Kidney (tissue), 22 donors: ENCODE measurements around the gene PHYHIPL. TPM values are rescaled to one million over a fixed set of nuclear protein-coding genes. Genes with fewer than 3 reads are reported as not detected.

ENCODE experiments used
- DNase-seq, 5 donors: peaks; one replicate each; pipeline ENCODE4 v3.0.0-alpha.2; 2013 to 2020
- FAIRE-seq: peaks from 2 replicates; lab custom pipeline; 2012; peaks lifted over from hg19 to GRCh38; lab: Jason Lieb, UNC
- H3K27ac ChIP-seq, 2 donors: one replicate each; pipeline ENCODE4 v1.7.0; 2013; ENCODE audit warnings: low read depth in 2 of 2, low read length in 2 of 2, inconsistent platforms in 1 of 2
- H3K27me3 ChIP-seq: one replicate; pipeline ENCODE4 v1.7.1; 2013; ENCODE audit warnings: low read length, inconsistent platforms; ENCODE audit not compliant: control insufficient read depth, insufficient read depth
- H3K36me3 ChIP-seq, 3 donors: one replicate each; pipeline versions ENCODE4 v1.7.0 to v1.7.1; 2013; ENCODE audit warnings: low read length in 3 of 3, control low read depth in 1 of 3, inconsistent platforms in 1 of 3; ENCODE audit not compliant: insufficient read depth in 3 of 3, control insufficient read depth in 2 of 3
- H3K4me1 ChIP-seq, 3 donors: one replicate each; pipeline versions ENCODE4 v1.7.0 to v1.7.1; 2013; ENCODE audit warnings: low read length in 3 of 3, inconsistent platforms in 1 of 3, low read depth in 1 of 3; ENCODE audit not compliant: control insufficient read depth in 2 of 3, insufficient read depth in 2 of 3
- H3K4me3 ChIP-seq, 3 donors: one replicate each; pipeline versions ENCODE4 v1.7.0 to v1.8.1; 2013; ENCODE audit warnings: low read length in 3 of 3, control low read depth in 1 of 3, inconsistent platforms in 1 of 3
- H3K9ac ChIP-seq, 3 donors: one replicate each; pipeline versions ENCODE4 v1.7.0 to v1.7.1; 2013; ENCODE audit warnings: low read length in 3 of 3, control low read depth in 1 of 3, inconsistent platforms in 1 of 3
- H3K9me3 ChIP-seq, 3 donors: one replicate each; pipeline versions ENCODE4 v1.7.0 to v1.7.1; 2013; ENCODE audit warnings: low read length in 3 of 3, control low read depth in 1 of 3, inconsistent platforms in 1 of 3; ENCODE audit not compliant: control insufficient read depth in 2 of 3, insufficient read depth in 1 of 3
- intact Hi-C: fragments of 100-400 bp; cut with DNase I; formaldehyde crosslinking; loops from one replicate; pipeline ENCODE4 v1.11.1; 2022
- long read RNA-seq, 10 donors: library from polyadenylated mRNA in 1 of 10; unstranded in 1 of 10; transcript quantifications; one replicate each; pipeline ENCODE4 v2.0.0 and lab custom pipeline, GENCODE V29; 2021 to 2026
- polyA plus RNA-seq: library from polyadenylated mRNA; stranded (reverse); fragments of 350-450 nt; fragmentation: Illumina TruSeq; extraction: RNeasy Lipid Tissue Mini Kit (QIAGEN cat#74804); gene quantifications from one replicate; pipeline ENCODE4 v1.2.3, GENCODE V29; 2014; ENCODE audit warnings: low read depth, low replicate concordance; ENCODE audit not compliant: insufficient read depth
- total RNA-seq: library from RNA; stranded (reverse); fragmentation: NEBNext Ultra II Directional; extraction: Animal tissue kit (Norgen Biotek cat#: 25700); gene quantifications from one replicate; pipeline ENCODE4 v1.2.1, GENCODE V29; 2021
- TF ChIP-seq, protein P1 (sequence below): IDR thresholded peaks from 3 replicates; pipeline ENCODE4 v1.5.1; 2012; ENCODE audit warnings: mild to moderate bottlenecking, moderate library complexity, borderline replicate concordance; ENCODE audit not compliant: insufficient read depth; ENCODE audit errors: extremely low read depth
- donor health status: control.
- donor health status: control.
- donor health status: control.
- donor health status: control.
- donor health status: control.
- donor health status: DM: yes; HTN: yes; CAD: no.
- donor health status: Normal renal cell carcinoma (clear cell type).

PHYHIPL gene
- total RNA-seq (12.0 TPM), polyA plus RNA-seq (19.2 TPM)
- long read RNA-seq, donor 1, partial matches to known transcripts: 0 of 2 reads
- long read RNA-seq, donor 1, other reads (novel, unspliced or antisense): 0 of 2 reads
- long read RNA-seq, donor 2, partial matches to known transcripts: 0 of 4 reads
- long read RNA-seq, donor 2, other reads (novel, unspliced or antisense): 0 of 4 reads
- long read RNA-seq, donor 3, partial matches to known transcripts: 0 of 2 reads
- long read RNA-seq, donor 3, other reads (novel, unspliced or antisense): 0 of 2 reads
- long read RNA-seq, donor 4, partial matches to known transcripts: 0 of 3 reads
- long read RNA-seq, donor 4, other reads (novel, unspliced or antisense): 0 of 3 reads
- long read RNA-seq, donor 5: 0 reads
- long read RNA-seq, donor 6, partial matches to known transcripts: 0 of 3 reads
- long read RNA-seq, donor 6, other reads (novel, unspliced or antisense): 0 of 3 reads
- long read RNA-seq, donor 7, transcript PHYHIPL-202 (5 exons, 3,578 nt): major isoform, 16 of 19 reads
- long read RNA-seq, donor 7, partial matches to known transcripts: 2 of 19 reads
- long read RNA-seq, donor 7, other reads (novel, unspliced or antisense): 1 of 19 reads
- long read RNA-seq, donor 8, transcript PHYHIPL-202 (5 exons, 3,578 nt): major isoform, 5 of 5 reads
- long read RNA-seq, donor 8, partial matches to known transcripts: 0 of 5 reads
- long read RNA-seq, donor 8, other reads (novel, unspliced or antisense): 0 of 5 reads
- long read RNA-seq, donor 9, partial matches to known transcripts: 0 of 3 reads
- long read RNA-seq, donor 9, other reads (novel, unspliced or antisense): 0 of 3 reads
- long read RNA-seq, donor 10, transcript PHYHIPL-202 (5 exons, 3,578 nt): major isoform, 6 of 6 reads
- long read RNA-seq, donor 10, partial matches to known transcripts: 0 of 6 reads
- long read RNA-seq, donor 10, other reads (novel, unspliced or antisense): 0 of 6 reads

- intact Hi-C loops: loop anchor here (10.0 kb wide), 1 partner anchor 232 kb away; no protein-coding TSS in a partner anchor
- peak within 1 kb of the TSS; percentile 59 to 86 (median 63) for H3K4me3 ChIP-seq
- H3K9ac ChIP-seq: peak within 1 kb of the TSS; percentile 13 to 82 (median 40)
- peak within 1 kb of the TSS; percentile 70 to 83 for H3K27ac ChIP-seq
- H3K4me1 ChIP-seq: peaks cover 0 to 4% (median 0%) of the 10 kb centered on the region in 3 donors
- no peaks in the 10 kb centered on the region for H3K36me3 ChIP-seq
- FAIRE-seq (no peak), DNase-seq (peak; percentile 62 to 77 (median 72))
- no peaks in the 10 kb centered on the region for H3K9me3 ChIP-seq
- H3K27me3 ChIP-seq: peaks cover 5% of the 10 kb centered on the region
- TF ChIP-seq, protein P1, sequence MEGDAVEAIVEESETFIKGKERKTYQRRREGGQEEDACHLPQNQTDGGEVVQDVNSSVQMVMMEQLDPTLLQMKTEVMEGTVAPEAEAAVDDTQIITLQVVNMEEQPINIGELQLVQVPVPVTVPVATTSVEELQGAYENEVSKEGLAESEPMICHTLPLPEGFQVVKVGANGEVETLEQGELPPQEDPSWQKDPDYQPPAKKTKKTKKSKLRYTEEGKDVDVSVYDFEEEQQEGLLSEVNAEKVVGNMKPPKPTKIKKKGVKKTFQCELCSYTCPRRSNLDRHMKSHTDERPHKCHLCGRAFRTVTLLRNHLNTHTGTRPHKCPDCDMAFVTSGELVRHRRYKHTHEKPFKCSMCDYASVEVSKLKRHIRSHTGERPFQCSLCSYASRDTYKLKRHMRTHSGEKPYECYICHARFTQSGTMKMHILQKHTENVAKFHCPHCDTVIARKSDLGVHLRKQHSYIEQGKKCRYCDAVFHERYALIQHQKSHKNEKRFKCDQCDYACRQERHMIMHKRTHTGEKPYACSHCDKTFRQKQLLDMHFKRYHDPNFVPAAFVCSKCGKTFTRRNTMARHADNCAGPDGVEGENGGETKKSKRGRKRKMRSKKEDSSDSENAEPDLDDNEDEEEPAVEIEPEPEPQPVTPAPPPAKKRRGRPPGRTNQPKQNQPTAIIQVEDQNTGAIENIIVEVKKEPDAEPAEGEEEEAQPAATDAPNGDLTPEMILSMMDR: no peak
Measured at GRCh38 chr10:59176241-59177030, at the start of gene PHYHIPL. TSS of gene PHYHIPL (plus strand) at chr10:59176643. CDS start at chr10:59176854, 211 bp downstream.

- intact Hi-C loops: no loop called here
- H3K9me3 ChIP-seq: no peaks in the 10 kb centered on the region
- H3K36me3 ChIP-seq: no peaks in the 10 kb centered on the region
- H3K9ac ChIP-seq: no peak overlapping the region
- no peak overlapping the region for H3K27ac ChIP-seq
- H3K4me3 ChIP-seq: no peak overlapping the region
- FAIRE-seq (no peak), DNase-seq (no peak)
- TF ChIP-seq, protein P1: no peak
- H3K27me3 ChIP-seq: no peaks in the 10 kb centered on the region
- no peaks in the 10 kb centered on the region for H3K4me1 ChIP-seq
Measured at GRCh38 chr10:59126991-59127390, 49.5 kb upstream of the PHYHIPL start.

DNA sequence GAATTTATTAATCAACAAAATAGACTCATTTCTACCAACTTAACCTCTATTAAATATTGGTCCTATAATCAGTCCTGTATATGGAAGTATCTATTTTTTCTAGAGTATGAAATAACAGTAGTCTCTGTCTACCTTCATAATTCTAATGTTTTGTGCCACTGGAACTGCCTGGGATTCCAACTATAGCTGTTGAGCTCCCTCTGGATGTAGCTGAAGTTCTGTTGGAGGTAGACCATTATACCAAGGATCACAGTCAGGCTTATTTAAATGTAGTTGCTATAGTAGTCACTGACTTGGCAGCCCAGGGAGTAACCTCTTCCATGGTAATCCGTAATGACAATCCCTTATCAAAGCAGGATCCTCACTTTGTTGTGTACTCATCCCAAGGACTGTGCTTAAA is 48.5 kb upstream of the PHYHIPL start:
- TF ChIP-seq, protein P1: peak; percentile 2
- intact Hi-C loops: no loop called here
- Histone ChIP-seq H3K27me3 (no peaks in the 10 kb centered on the region), H3K4me1 (no peaks in the 10 kb centered on the region), H3K9ac (no peak overlapping the region), H3K27ac (no peak overlapping the region), H3K4me3 (no peak overlapping the region), H3K9me3 (no peaks in the 10 kb centered on the region), H3K36me3 (no peaks in the 10 kb centered on the region)
- DNase-seq (no peak), FAIRE-seq (no peak)
